GM19193 (cell line): Measurements from ENCODE around the gene PTX3.

Experiments
- POLR2A ChIP-seq: IDR thresholded peaks from 4 replicates; pipeline ENCODE4 v1.6.1; 2011; ENCODE audit not compliant: insufficient read depth, insufficient read length; ENCODE audit errors: extremely low read depth

Gene PTX3

DNA sequence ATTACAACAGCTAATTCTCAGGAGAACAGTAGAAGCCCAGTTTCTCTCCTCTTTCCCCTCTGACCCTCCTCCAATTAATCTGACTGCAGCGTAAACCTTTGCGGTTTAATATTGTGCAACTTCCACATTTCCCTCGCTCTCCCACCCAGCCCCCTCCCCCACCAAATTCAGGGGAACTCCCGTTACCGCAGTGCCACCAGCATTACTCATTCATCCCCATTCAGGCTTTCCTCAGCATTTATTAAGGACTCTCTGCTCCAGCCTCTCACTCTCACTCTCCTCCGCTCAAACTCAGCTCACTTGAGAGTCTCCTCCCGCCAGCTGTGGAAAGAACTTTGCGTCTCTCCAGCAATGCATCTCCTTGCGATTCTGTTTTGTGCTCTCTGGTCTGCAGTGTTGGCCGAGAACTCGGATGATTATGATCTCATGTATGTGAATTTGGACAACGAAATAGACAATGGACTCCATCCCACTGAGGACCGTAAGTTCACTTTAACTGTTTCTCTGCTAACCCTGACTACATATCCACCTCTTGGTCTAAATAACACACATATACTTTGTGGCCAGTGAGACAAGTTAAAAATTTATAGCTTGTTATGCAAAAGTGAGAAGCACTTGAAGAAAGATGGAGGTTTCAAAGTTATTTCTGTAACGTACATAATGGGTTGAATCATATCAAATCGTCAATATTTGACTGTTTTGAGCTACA, at the start of gene PTX3:
Gene PTX3 (plus strand): TSS at position 268 of the 709 bp plus-strand sequence. CDS start 84 bp downstream, at position 352.
- TF ChIP-seq POLR2A, result no peak

DNA sequence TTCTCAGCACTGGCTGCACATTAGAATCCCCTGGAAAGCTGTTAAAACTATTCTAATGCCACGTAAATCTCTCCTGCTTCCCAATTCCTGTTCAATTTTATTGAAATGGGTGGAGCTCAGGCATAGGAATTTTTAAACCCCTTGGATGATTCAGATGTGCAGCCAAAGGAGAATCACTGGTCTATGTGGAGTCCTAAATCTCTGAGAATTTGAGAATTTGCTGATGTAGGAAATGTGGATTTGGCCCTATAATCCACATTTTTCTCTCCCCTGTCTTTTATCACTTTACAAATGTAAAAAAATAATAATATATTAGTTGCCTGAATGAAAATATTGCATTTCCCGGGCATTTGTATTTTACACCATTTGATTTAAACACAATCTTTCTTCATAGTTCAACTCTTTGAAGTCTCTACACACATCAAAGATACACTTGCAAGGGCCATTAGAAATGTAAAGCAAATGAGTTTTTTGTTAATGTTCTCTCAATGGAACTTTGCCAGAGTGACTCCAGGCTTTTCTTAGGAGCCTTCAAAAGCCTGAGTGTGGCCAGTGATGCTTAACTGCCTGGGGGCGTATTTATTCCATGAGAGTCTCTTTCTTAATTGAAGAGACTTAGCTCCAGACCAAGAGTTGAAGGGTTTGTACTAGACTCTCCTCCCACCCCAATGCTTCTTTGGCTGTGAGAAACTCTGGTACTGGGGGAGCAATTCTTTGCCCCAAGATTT, 48.8 kb upstream of the PTX3 start:
- TF ChIP-seq POLR2A, result no peak

DNA sequence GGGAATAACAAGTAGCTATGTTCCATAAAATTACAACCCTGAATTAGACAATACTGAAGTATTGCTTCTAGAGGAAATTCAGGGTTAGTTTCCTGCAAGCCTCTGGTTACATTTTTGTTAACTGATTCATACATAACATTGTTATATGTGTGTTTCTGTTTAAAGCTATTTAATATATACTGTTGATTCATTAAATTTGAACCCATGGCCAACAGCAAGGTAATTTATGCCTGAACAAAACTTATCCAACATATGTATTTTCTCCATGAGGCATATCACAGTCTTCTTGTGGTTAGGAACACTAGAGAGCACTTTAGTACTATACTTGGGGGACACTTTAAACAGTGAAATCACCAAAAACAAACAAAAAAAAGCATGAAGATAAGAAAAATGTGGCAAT, 47.7 kb upstream of the PTX3 start:
- TF ChIP-seq POLR2A, result no peak

DNA sequence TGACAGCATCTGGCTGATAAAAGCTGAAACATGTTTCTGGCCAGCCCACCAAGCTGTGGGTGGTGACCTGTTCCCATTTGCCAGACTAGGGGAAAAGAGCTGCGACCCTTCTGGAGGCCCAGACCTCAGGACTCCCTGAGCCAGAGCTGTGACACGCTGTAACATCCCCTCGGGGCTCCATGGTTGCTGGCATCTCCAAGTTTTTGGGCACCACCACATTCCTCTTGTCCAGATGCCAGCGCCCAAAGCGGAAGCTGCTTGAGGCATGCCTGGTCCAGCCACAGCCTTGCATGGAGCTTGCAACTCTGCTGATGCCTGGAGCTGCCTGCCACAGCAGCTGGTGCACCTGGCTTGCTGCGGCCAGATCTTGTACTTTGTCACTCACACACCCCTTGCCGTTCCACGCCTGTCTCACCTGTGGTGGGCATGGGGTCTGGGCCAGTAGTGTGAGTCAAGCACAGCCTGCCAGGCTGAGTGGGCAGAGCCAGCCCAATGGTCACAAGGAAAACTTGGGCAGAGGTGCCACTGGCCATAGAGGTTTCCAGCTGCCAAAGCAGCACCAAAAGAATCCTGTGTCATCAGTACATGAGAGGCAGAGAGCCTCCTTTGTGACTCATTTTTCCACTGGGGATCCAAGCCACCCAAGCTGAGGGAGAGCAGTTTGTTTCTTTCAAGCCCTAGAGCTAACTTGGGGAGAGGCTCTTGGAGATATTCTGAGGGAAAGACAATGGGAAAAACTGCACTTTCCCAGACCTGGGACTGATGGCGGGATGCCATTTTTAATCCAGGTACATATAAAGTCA, 45.7 kb upstream of the PTX3 start:
- TF ChIP-seq POLR2A, result no peak

DNA sequence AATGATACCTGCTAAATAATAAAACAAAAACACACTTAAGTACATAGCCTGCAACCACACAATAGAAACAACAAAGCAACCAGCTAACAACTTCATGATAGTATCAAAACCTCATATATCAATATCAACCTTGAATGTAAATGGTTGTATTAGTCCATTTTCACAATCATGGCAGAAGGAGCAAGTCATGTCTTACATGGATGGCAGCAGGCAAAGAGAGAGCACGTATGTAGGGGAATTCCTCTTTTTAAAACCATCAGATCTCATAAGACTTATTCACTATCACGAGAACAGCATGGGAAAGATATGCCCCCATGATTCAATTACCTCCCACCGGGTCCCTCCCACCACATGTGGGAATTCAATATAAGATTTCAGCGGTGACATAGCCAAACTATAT, 44.5 kb upstream of the PTX3 start:
- no peak for TF ChIP-seq POLR2A

DNA sequence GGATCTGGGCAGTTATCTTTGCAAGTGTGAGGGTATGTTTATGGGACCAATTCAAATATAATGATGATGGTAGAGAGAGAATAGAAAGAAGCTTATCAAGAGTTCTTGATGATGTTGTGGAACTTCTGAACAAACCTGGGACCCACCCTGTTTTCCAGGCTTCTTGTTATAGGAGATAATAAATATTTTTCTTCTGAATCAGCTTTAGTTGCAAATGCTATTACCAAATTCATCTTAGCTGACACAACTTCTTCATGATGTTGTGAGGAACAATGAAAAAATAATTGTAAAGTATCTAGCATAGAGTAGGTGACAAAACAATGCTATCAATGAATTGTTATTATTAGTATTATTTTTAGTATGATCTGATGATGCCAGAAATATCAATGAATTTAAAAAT, 43.5 kb upstream of the PTX3 start:
- TF ChIP-seq POLR2A, result no peak

DNA sequence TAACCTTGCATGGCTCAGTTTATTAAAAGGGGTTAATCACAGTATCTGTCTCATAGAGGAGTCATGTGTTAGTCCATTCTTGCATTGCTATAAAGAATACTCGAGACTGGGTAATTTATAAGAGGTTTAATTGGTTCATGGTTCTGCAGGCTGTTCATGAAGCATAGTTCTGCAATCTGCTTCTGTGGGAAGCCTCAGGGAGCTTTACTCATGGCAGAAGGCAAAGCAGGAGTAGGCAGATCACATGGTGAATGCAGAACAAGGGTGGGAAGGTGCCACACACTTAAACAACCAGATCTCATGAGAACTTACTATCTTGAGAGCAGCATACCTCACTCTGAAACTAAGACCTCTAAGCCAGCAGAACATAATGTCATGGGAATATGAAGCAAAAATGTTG, 42.2 kb upstream of the PTX3 start:
- no peak for TF ChIP-seq POLR2A

DNA sequence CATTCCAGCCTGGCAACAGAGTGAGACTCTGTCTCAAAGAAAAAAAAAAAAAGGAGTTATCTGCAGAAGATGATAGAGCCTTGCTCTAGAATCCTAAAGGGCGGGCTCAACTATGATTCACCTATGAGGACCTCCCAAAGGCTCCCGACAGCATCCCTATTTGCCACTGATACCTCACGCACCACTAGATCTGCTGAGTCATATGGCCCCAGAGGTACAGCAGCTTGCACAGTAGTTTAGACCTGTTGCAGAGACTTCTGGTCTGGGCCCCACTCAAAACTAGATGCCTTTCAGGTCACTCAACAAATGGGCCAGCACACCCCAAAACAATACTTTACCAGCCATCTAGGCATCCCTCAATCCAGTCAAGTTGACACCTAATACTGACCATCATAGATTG, 38.1 kb upstream of the PTX3 start:
- TF ChIP-seq POLR2A, result no peak

DNA sequence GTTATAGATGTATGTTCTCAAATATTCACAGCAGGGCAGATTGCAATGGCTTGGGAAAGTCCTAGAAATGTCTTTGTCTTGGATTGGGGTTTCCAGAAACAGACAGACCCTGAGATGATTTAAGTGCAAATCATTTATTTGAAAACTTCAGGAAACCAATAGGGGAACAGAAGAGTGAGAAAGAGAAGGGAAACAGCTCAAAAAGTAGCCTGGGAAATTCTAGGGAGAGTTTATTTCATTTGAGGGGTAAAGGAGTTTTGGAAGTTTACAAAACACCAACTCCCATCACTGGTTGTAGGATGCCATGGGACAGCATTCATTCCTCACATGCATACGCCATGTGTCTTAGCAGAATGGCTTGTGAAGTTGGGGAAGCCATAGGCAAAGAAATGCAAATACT, 32.3 kb upstream of the PTX3 start:
- no peak for TF ChIP-seq POLR2A

DNA sequence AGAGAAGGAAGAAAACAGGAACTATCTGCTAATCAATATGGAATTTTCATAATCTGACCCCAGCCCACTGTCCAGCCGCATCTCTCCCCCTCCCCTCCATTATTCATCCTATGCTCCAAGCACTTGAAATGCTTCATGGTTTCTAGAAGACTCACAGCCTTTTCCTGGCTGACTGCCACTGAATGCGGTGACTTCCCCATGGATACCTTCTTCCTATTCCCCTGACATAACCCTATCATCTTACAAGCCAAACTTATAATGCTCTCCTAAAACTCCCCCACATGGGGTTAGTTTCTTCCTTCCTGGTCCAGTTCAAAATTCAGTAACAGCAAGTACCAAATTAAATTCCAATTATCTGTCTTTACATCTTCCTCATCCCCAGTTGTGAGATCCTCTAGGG, 31.2 kb upstream of the PTX3 start:
- TF ChIP-seq POLR2A, result no peak

DNA sequence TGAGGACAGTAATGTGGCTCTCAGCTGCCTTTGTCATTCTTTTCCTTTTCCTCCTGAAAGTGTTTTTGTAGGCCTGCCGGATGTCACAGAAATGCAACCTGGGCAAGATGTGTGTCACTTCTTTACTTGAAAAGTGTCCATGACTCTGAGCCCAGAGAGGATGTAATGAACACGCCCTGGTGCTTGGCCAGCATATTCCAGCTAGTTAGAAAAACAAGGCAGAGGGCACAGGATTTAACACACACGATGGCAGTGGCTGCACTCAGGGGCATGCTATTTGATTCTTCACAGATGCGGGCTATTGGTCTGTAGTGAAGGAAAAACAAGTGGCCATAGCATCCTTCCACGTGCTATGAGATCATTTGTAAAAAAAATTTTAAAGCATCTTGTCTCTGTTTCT, 30.3 kb upstream of the PTX3 start:
- no peak for TF ChIP-seq POLR2A

DNA sequence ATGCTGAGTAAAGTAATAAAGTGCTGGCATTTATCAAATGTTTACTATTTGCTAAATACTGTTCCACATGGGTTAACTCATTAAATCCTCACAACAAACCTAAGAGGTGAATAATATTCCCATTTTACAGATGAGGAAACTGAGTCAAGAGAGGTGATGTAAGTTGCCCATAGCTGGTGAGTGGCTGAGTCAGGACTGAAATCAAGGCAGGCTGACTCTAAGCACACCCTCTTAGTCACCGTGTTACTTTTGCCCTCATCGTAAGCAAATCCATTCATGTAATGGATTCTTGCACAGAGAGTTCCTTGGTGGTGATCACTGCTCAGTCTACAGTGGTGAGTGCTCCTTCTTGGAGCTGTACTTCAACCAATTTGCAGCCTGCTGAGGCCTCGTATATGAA, 28.9 kb upstream of the PTX3 start:
- TF ChIP-seq POLR2A, result no peak

DNA sequence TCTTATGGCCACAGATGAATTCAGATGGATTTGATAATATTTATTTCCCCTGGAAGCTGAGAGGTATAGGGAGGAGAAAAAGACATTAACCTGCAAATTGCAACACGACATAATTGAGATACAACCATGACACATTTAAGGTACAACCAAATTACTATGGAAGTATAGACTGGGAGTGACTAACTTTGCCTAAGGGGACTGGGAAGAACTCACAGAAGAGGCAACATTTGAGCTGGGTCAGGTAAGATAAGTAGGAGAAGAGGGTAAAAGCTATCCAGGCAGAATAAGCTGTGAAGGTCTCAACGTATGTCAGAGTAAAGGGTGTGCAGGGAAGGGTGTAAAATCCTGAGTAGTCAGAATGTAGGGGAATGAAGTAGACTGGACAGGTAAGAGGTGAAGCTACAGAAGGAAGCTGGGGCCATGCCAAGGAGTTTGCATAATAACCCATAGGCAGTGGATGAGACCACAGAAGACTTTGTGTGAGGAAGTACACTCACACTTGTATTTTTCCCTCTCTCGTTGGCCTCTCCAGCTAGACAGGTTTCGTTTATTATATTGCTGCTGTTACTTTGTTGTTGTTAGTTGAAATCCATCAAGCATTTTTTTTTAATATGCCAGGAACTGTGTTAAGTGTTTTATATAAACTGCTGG, 28.0 kb upstream of the PTX3 start:
- TF ChIP-seq POLR2A, result no peak

DNA sequence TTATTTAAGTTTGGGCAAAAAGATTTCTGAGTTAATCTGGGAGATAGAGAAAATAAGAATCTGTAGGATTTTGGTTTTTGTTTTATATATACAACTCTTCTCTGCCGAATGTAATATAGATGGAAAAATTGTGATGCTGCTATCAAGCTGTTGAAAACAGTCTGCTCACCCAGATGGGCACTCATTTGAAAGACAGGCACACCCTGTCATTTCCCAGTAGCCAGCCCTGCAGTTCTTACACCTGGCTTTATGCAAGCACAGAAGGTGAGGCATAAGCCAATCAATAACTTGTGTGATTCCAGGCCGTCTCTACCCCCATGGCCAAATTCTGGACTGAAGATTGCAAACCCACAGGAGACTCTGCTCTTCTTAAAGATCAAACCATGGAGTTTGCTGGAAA, 27.1 kb upstream of the PTX3 start:
- no peak for TF ChIP-seq POLR2A

DNA sequence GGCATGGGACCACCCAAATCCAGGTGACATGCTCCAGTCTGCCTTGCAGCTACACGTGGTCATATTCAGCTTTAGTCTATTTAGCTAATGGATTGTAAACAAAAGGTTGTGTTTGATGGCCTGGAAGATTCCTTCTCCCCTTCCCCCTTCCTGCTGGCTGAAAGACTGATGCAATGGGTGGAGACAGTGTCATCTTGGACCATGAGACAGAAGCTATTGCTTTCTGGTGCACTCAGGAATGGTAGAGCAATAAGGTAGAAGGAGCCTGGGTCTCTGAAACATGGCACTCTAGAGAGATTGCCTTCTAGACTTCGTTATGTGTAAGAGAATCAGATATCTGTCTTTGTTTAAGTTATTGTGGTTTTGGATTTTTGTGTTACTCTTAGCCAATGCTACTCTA, 25.7 kb upstream of the PTX3 start:
- no peak for TF ChIP-seq POLR2A
